CD14-positive monocyte (primary cell): ENCODE measurements around the gene KCNC1. TPM values are rescaled to one million over a fixed set of nuclear protein-coding genes. Genes with fewer than 3 reads are reported as not detected.

Source experiments
- DNase-seq, 3 donors: peaks; one replicate each; pipeline ENCODE4 v3.0.0-alpha.2; 2011 to 2022
- H2AFZ ChIP-seq: 2 replicates; pipeline ENCODE4 v1.6.0; 2012; ENCODE audit warnings: mild to moderate bottlenecking, low read depth, low read length, inconsistent platforms; ENCODE audit not compliant: insufficient read depth, poor library complexity, severe bottlenecking
- H3K27ac ChIP-seq, 2 donors: 1 replicate in 1 of 2; 2 replicates in 1 of 2; pipeline ENCODE4 v1.5.1; 2012 to 2013; ENCODE audit warnings: low read length in 2 of 2, control low read depth in 1 of 2, inconsistent platforms in 1 of 2, low read depth in 1 of 2, mild to moderate bottlenecking in 1 of 2
- H3K27me3 ChIP-seq, 2 donors: one replicate each; pipeline versions ENCODE4 v1.6.0 to v1.6.1; 2011 to 2013; ENCODE audit warnings: low read length in 2 of 2; ENCODE audit not compliant: control insufficient read depth in 2 of 2, insufficient read depth in 2 of 2
- H3K36me3 ChIP-seq, 2 donors: replicated peaks in 1 of 2; 1 replicate in 1 of 2; 2 replicates in 1 of 2; pipeline versions ENCODE4 v1.5.1 to v1.6.1; 2012 to 2013; ENCODE audit warnings: low read length in 2 of 2, control low read depth in 1 of 2, inconsistent platforms in 1 of 2, mild to moderate bottlenecking in 1 of 2; ENCODE audit not compliant: insufficient read depth in 2 of 2, control insufficient read depth in 1 of 2
- H3K4me1 ChIP-seq, 2 donors: 1 replicate in 1 of 2; 2 replicates in 1 of 2; pipeline versions ENCODE4 v1.5.1 to v1.6.1; 2012 to 2013; ENCODE audit warnings: low read length in 2 of 2, control low read depth in 1 of 2, inconsistent platforms in 1 of 2, mild to moderate bottlenecking in 1 of 2, moderate library complexity in 1 of 2; ENCODE audit not compliant: insufficient read depth in 2 of 2, control insufficient read depth in 1 of 2
- H3K4me2 ChIP-seq: replicated peaks from 2 replicates; pipeline ENCODE3; 2012; ENCODE audit warnings: low read length, moderate library complexity, mild to moderate bottlenecking; ENCODE audit not compliant: poor library complexity, severe bottlenecking; ENCODE audit errors: extremely low read depth
- H3K4me3 ChIP-seq, 3 experiments: fragments of 200-600 bp in 1 of 3; sonication (generic) in 1 of 3; replicated peaks in 1 of 3; 1 replicate in 2 of 3; 2 replicates in 1 of 3; pipeline ENCODE4 v1.5.1; 2011 to 2013; ENCODE audit warnings: low read length in 3 of 3, mild to moderate bottlenecking in 3 of 3, control low read depth in 2 of 3, low read depth in 2 of 3, inconsistent platforms in 1 of 3, moderate library complexity in 1 of 3
- H3K79me2 ChIP-seq: 2 replicates; pipeline ENCODE4 v1.6.0; 2012; ENCODE audit warnings: mild to moderate bottlenecking, control low read depth, inconsistent platforms, low read length, moderate library complexity; ENCODE audit not compliant: insufficient read depth
- H3K9ac ChIP-seq: 2 replicates; pipeline ENCODE4 v1.6.0; 2017; ENCODE audit warnings: low read length, mild to moderate bottlenecking; ENCODE audit not compliant: insufficient read depth, poor library complexity, severe bottlenecking
- H3K9me3 ChIP-seq, 2 donors: replicated peaks in 1 of 2; 1 replicate in 1 of 2; 2 replicates in 1 of 2; pipeline versions ENCODE4 v1.5.1 to v1.6.1; 2012 to 2013; ENCODE audit warnings: low read length in 2 of 2, control low read depth in 1 of 2; ENCODE audit not compliant: control insufficient read depth in 1 of 2, insufficient read depth in 1 of 2
- H4K20me1 ChIP-seq: 2 replicates; pipeline ENCODE4 v1.6.0; 2012; ENCODE audit warnings: mild to moderate bottlenecking, low read length, control low read depth, moderate library complexity; ENCODE audit not compliant: insufficient read depth
- H3K27ac Mint-ChIP-seq, 7 donors: one replicate each; pipeline ENCODE4 v1.8.0; 2020; ENCODE audit warnings: mild to moderate bottlenecking in 7 of 7, mixed read lengths in 7 of 7, moderate library complexity in 6 of 7, inconsistent platforms in 2 of 7
- H3K27me3 Mint-ChIP-seq, 3 donors: one replicate each; pipeline ENCODE4 v1.8.0; 2021 to 2022; ENCODE audit warnings: low read depth in 3 of 3, mild to moderate bottlenecking in 3 of 3, mixed read lengths in 3 of 3, moderate library complexity in 3 of 3, inconsistent platforms in 1 of 3
- H3K36me3 Mint-ChIP-seq, 2 donors: one replicate each; pipeline ENCODE4 v1.8.0; 2020; ENCODE audit warnings: mixed read lengths in 2 of 2, inconsistent platforms in 1 of 2, mild to moderate bottlenecking in 1 of 2
- H3K4me1 Mint-ChIP-seq: one replicate; pipeline ENCODE4 v1.8.0; 2020; ENCODE audit warnings: mild to moderate bottlenecking, mixed read lengths
- H3K4me3 Mint-ChIP-seq, 2 donors: one replicate each; pipeline ENCODE4 v1.8.0; 2020; ENCODE audit warnings: mild to moderate bottlenecking in 2 of 2, mixed read lengths in 2 of 2, moderate library complexity in 1 of 2
- H3K9me3 Mint-ChIP-seq, 7 donors: one replicate each; pipeline ENCODE4 v1.8.0; 2020 to 2022; ENCODE audit warnings: mixed read lengths in 7 of 7, mild to moderate bottlenecking in 6 of 7, moderate library complexity in 6 of 7, inconsistent platforms in 2 of 7
- WGBS: methylation state at CpG from one replicate; pipeline ENCODE4 v1.1.5; 2013; ENCODE audit warnings: missing lambda C conversion rate; ENCODE audit not compliant: insufficient coverage; 5-methylcytosine and 5-hydroxymethylcytosine counted together
- intact Hi-C, 2 donors: fragments of 100-400 bp; cut with micrococcal nuclease; formaldehyde crosslinking; loops; one replicate each; pipeline versions ENCODE4 v1.15.0 to v1.15.1; 2023
- polyA plus RNA-seq, 3 donors: library from polyadenylated mRNA; depleted of rRNA in 1 of 3; unstranded in 2 of 3; stranded (reverse) in 1 of 3; fragments of 300-500 nt in 2 of 3; fragments of >200 nt in 1 of 3; fragmentation: Illumina TruSeq in 2 of 3; gene quantifications; 1 replicate in 2 of 3; 2 replicates in 1 of 3; pipeline ENCODE4 v1.2.3, GENCODE V29; 2012 to 2021
- TF ChIP-seq, protein P1 (sequence below): fragments of 200-600 bp; IDR thresholded peaks from one replicate; pipeline ENCODE4 v1.8.0; 2022; ENCODE audit warnings: antibody characterized with exemption, mild to moderate bottlenecking

KCNC1 gene
- polyA plus RNA-seq, 3 donors = not detected

DNA sequence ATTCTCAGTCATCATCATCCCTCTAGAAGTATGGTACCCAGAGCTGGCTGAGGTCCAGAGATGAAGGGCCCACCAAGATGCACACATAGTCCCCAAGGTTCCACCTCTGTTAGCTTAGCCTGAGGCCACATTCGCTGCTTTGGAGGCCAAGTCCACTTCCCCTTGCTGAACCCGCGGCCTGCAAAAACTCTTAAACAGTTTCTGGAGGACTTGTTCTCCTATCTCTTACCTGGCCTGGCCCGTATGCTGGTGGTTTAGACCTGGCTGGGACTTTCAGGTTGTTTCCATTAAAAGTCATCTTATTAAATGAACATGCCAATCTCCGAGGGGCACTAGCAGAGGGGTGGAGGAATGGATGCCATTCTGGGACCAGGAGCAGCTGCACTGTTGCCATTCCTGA is 64.6 kb downstream of the KCNC1 start:
- H3K9me3 Mint-ChIP-seq = peaks cover 0 to 2% (median 0%) of the 10 kb centered on the region in 7 donors
- H3K4me2 ChIP-seq = no peak overlapping the region
- TF ChIP-seq, protein P1, sequence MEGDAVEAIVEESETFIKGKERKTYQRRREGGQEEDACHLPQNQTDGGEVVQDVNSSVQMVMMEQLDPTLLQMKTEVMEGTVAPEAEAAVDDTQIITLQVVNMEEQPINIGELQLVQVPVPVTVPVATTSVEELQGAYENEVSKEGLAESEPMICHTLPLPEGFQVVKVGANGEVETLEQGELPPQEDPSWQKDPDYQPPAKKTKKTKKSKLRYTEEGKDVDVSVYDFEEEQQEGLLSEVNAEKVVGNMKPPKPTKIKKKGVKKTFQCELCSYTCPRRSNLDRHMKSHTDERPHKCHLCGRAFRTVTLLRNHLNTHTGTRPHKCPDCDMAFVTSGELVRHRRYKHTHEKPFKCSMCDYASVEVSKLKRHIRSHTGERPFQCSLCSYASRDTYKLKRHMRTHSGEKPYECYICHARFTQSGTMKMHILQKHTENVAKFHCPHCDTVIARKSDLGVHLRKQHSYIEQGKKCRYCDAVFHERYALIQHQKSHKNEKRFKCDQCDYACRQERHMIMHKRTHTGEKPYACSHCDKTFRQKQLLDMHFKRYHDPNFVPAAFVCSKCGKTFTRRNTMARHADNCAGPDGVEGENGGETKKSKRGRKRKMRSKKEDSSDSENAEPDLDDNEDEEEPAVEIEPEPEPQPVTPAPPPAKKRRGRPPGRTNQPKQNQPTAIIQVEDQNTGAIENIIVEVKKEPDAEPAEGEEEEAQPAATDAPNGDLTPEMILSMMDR = no peak
- H3K27me3 ChIP-seq = no peaks in the 10 kb centered on the region
- no peak overlapping the region for H3K4me3 ChIP-seq
- no peak for DNase-seq
- H3K27me3 Mint-ChIP-seq = no peaks in the 10 kb centered on the region
- peak overlapping the region in 1 of 7 donors; percentile 21 for H3K27ac Mint-ChIP-seq
- no peak overlapping the region for H3K9ac ChIP-seq
- H3K27ac ChIP-seq = no peak overlapping the region
- no peak overlapping the region for H2AFZ ChIP-seq
- intact Hi-C loops = no loop called here
- no peaks in the 10 kb centered on the region for H3K9me3 ChIP-seq
- H4K20me1 ChIP-seq = no peaks in the 10 kb centered on the region
- no peaks in the 10 kb centered on the region for H3K4me1 Mint-ChIP-seq
- H3K4me3 Mint-ChIP-seq = no peak overlapping the region
- WGBS = 100% methylated on average over 5 of the region's 5 CpGs
- no peaks in the 10 kb centered on the region for H3K4me1 ChIP-seq
- no peaks in the 10 kb centered on the region for H3K36me3 Mint-ChIP-seq
- H3K36me3 ChIP-seq = no peaks in the 10 kb centered on the region
- H3K79me2 ChIP-seq = no peaks in the 10 kb centered on the region

DNA sequence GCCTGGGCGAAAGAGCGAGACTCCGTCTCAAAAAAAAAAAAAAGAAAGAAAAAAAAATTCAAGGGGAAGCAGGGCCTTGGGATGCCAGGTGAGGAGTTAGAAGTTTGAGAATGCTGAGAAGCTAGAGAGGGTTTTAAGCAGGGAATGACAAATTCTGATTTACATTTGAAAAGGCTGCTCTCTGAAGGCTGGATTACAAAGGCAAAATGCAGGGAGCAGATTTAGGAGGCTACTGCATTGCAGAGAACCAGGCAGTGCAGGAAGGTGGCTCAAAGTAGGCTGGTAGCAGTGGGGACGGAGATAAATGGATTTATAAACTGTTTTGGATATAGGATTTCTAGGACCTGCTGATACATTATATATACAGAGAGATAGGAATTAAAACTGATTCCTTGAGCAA is 66.6 kb downstream of the KCNC1 start:
- H3K4me1 Mint-ChIP-seq = no peaks in the 10 kb centered on the region
- no peaks in the 10 kb centered on the region for H3K27me3 Mint-ChIP-seq
- H3K36me3 ChIP-seq = no peaks in the 10 kb centered on the region
- H3K4me2 ChIP-seq = no peak overlapping the region
- H3K4me3 ChIP-seq = no peak overlapping the region
- no peaks in the 10 kb centered on the region for H3K9me3 ChIP-seq
- H3K9ac ChIP-seq = no peak overlapping the region
- no peak overlapping the region for H2AFZ ChIP-seq
- no peaks in the 10 kb centered on the region for H3K79me2 ChIP-seq
- no peak overlapping the region for H3K4me3 Mint-ChIP-seq
- H4K20me1 ChIP-seq = no peaks in the 10 kb centered on the region
- no peak for DNase-seq
- intact Hi-C loops = no loop called here
- peaks cover 0 to 2% (median 0%) of the 10 kb centered on the region in 7 donors for H3K9me3 Mint-ChIP-seq
- no peaks in the 10 kb centered on the region for H3K4me1 ChIP-seq
- H3K36me3 Mint-ChIP-seq = no peaks in the 10 kb centered on the region
- H3K27ac Mint-ChIP-seq = no peak overlapping the region
- WGBS = no CpG with 5 or more reads among the region's 4 CpGs
- no peaks in the 10 kb centered on the region for H3K27me3 ChIP-seq
- no peak overlapping the region for H3K27ac ChIP-seq
- TF ChIP-seq, protein P1 = no peak
